8988T (cell line): ENCODE measurements around the gene SPP2.

ENCODE experiments used
- DNase-seq: peaks from one replicate; pipeline ENCODE4 v3.0.0; 2011

Gene SPP2

DNA sequence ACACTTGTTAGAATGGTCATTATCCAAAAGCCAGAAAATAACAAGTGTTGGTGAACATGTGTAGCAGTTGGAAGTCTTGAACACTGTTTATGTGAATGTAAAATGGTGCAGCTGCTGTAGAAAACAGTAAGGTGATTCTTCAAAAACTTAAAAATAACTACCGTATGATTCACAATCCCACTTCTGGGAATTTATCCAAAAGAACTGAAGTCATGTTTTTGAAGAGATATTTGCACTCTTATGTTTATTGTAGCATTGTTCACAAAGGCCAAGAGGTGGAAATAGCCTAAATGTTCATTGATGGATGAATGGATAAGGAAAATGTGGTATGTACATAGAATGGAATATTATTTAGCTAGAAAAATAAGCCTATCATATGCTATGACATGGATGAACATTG, 6.3 kb upstream of the SPP2 start:
- DNase-seq = no peak

DNA sequence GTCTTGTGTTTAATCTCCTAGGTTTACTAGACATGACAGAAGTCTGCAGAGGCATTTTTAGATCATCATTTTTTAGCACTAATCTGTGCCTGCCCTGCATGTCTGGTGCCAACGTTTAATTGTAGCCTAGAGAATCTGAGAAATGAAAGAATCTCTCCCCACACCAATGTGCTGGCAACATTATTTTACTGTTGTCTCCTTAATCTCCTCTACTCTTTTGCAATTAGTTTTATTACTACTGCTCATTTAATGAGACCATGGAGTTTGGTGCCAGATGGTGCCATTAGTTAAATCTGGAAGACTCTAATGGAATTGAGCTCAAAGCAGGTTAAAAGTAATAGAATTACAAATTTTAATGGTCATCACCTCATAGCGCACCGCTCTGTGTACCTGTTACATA, 4.0 kb upstream of the SPP2 start:
- no peak for DNase-seq

DNA sequence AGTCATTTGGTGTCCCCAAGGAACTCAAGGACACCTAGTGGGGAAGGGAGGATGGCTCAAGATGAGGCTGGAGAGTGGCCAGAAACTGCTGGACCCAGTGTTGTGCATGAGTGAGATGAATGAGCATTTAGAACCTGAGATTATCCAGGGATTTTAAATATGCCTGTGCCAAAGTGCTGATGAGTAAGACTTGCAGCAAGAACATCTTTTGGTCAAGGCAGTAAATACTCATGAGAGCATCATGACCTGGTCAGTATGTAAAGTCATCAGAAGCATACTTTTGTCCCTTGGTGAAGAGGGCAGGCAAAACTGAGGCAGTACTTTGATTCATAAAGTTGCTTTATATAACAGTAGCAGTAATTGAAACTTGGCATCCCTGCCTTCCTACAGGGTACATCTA, 3.1 kb upstream of the SPP2 start:
- DNase-seq = no peak

DNA sequence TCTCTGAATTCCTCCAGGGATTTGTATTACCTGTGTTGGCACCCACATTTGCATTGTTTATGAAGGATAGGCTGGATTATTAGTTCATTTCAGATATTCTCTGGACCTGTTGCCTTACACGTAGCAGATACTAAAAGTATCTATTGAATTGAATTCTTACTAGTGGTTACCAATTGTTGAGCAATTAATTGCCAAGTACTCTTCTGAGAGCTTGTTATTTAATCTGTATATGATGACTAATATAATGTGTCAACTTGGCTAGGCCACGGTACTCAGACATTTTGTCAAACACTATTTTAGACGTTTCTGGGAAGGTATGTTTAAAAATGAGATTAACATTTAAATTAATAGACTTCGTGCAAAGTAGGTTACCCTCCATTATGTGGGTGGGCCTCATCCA, 2.5 kb upstream of the SPP2 start:
- DNase-seq = no peak

DNA sequence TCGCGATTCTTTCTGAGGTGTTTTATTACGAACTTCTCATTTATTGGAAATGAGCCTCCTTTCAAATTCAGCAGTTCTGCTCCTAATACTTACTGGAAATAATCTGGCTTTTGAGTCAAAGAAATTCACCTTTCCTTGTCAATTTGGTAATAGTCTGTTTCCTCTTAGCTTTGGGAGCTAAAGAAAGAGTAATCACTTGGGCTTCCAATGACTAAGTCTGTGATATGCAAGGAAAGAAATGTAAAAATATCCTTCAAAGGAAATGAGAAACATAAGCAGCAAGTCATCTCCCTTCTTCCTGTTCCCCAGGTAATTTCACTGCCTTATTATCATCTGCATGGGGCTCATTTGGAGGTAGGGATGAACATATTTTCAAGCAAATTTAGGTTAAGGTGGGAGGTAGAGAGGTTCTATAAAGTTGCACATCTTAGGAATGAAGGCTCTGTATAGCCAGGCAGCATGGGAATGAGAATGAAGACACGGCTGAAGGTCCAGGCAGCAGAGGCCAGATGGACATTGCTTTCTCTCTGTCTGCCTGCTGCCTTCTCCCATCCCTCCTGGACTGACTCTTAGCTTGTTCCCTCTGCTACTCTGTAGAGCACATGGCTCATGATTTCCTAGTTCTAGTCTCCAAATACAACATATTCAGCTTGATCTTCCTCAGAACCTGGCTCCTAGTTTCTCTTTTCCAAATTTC, 1.0 kb downstream of the SPP2 start:
- no peak for DNase-seq

DNA sequence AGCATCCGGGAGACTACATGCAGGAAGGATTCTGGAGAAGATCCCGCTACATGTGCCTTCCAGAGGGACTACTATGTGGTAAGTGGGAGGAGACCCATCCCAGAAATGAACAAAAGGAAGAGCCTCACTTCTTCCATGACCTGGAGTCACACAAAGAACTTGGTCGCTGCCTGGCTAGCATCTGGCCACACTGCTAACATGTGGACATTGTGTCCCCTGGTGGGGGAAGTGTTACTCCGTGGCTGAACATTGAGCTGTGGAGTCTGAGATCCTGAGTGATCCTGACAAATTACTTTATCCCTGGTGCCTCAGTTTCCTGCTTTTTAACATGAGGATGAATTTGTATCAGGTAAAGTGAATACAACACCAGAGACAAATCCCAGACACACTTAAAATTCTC, 8.4 kb downstream of the SPP2 start:
- no peak for DNase-seq

DNA sequence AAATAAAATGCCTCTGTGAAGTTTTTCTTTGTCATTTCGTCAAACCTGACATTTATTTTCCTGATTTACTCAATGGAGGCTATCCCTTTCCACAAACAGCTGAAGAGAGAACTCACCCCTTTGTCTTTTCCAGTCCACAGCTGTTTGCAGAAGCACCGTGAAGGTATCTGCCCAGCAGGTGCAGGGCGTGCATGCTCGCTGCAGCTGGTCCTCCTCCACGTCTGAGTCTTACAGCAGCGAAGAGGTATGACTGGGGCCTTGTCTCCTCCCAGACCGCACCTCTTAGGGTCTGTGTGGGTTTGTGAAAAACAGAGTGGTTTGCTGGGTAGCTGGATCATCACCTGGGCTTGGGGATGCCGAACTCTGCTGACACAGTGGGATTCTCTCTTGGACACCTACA, 9.7 kb downstream of the SPP2 start:
- DNase-seq = no peak

DNA sequence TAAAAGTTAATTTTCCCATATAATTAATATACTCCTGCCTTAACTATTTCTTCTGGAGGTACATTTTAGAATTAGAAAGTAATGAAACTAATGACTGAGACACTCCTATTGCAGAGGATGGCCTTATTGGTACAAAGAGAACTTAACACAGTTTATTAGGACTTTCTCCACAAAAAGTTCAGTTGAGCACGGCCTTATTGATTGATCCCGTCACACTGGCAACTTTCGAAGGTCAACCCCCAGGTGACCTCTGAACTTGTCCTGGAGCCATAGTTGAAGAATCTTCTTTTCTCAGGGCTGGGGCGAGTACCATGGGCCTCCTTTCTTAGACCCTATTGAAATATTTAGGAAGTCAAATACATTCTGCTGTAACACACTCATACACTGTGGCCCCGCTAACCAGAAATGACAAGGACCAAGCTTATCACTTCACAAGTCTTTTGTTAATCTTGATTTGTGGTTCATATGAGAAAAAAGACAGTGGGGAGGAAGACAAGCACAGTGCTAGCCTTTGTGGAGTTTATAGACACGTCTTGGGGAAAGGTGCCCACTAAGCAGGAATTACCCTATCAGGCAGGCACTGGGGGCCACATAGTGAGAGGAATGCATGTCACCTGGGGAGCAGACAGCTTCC, 11.2 kb downstream of the SPP2 start:
- no peak for DNase-seq

DNA sequence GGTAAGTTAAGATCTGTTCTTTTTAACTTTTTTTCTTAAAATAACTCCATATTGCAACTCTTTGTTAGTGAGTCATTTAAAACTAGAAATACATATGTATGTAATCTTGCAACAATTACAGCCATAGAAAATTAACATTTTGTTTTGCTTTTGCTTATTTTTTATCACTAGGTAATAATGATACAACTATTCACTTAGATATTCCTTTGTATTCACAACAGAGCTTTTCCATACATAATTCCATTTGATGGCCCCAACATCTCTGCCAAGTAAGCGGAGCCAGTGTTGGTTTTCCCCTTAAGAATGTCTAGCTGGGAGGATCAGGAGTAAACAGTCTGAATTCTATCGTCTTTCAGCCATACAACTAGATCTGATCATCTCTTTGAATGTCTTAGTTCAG, 16.1 kb downstream of the SPP2 start:
- no peak for DNase-seq

DNA sequence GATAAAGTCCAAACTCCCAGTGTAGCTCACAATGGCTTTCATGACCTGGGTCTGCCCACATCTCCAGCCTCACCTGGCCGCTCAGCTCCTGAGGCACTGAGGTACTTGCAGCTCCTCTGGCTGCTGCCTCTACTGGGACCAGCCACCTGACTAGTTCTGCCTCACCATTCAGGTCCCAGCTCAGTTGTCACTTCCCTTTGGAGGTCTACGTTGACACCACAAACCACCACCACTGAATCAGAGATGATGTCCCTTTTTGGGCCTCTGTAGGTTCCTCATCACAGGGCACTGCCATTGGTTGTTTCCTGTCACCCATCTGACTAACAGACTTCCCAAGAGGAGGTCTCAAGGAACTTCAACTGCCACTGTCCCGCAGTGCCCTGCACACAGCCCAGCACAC, 21.2 kb downstream of the SPP2 start:
- DNase-seq = no peak

DNA sequence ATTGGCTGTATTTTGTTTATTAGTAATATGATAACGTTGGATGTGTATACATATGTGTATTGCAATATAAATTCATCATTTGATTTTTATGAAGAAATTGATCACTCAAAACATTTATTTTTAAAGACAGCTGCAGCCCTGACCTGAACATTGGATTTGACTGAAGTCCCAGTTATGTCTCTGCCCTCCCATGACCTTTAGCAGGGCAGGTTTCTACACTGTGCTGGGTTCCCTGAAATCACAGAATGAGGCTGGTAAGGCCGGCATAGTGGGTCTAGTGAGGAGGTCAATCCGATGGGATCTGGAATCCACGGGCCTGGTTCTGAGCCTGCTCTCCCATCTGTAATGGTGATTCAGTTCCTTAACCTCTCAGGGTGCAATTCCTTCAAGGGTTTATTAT, 22.0 kb downstream of the SPP2 start:
- no peak for DNase-seq

DNA sequence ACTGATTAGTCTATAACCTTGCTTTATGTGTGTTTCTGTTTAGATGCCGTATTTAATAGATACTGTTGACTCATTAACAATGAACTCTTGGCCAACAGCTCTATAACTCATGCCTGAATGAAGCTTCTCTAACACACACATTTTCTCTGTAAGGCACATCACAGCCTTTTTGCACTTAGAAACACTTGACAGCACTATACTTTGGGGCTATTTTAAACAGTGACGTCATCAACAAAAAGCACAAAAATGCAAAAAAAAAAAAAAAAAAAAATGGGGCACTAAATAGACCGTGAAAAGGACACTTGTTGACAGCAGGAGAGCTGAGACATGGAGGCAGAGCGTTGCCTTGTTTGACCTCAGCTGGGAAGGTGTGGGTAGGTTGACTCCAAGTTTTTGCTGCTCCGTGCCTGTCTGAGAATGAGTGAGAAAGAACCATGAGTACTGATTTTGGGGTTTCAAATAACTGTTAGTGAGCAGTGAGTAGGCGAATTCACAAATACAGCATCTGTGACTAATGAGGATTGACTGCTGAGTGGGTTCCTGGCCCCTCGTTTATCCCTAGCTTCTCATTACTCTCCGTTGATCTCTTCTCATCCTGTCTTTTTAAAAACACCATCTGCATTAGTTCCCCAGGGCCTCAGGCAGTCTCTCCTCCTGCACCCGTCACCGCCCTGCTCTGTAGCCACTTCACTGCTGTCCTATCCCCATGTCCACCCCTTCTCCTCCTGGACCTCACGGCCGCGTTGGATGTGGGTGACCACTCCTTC, 24.4 kb downstream of the SPP2 start:
- no peak for DNase-seq

DNA sequence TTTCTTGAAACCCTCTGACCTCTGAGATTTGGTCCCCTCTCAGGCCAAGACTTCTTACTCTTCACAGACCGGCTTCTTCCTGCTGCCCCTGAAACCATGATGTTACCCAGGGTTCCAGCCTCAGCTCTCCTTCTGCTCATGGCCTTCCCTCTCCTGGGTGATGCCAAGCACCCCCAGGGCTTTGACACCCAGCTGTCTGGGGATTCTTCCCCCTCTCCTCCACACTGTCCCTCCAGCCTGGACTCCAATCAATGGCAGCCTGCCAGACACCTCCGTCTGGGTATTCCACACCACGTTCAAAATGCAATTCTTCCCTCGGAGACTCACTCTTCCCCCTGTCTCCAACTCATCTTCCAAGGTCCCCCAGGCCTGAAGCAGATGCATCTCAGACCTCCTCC, 25.0 kb downstream of the SPP2 start:
- no peak for DNase-seq

DNA sequence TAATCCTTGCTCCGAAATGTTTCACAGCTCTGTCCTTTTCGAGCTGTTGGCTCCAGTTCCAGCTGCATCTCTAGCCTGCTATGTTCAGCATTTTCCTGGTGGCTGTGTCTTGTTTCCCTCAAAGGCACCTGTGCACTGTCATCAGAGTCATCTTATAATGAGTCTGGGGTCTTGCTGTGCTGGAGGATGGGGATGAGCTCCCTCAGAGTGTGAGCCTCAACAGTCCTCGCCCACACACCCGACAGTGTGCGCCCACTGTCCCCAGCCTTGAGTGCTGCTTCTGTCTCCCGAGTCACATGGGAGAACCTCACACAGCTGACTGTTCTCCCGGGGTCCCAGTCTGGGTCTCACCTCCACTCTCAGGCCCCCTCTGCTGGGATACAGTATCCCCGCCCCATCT, 25.4 kb downstream of the SPP2 start:
- DNase-seq = no peak

DNA sequence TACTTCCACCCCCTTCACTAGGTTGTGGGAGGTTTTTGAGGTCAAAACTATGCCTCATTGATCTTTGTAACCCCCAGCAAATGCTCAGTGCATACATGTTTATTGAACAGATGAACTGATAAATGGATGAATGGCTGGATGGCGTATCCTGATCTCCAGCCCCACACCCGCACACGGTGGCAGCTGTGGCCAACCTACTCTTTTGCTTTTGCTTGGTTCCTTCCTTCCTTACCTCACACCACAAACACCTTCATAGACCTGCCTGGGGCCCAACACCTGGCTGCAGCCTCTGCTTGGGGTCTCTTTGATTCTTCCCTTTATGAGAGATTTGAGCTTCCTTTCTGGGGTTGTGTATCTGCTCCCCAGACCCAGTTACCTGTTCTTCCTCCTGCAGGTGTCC, 25.9 kb downstream of the SPP2 start:
- no peak for DNase-seq

DNA sequence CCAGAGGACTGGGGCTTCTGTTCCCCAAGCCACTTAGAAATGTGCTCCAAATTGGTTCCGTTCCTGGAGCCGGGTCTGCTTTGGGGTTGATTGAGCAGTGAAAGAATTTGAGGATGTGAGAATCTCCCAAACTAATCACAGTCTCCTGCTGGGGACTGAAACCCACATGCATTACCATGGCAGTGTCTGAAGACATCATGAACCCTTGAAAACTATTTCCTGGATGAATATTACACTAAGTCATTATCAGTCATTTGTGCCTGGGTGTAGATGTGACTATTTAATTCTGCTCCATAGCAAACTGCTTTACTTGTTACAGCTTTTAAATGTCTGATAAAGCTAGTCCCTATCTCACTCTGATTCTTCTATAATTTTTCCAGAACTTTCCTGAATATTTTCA, 27.6 kb downstream of the SPP2 start:
- DNase-seq = no peak

DNA sequence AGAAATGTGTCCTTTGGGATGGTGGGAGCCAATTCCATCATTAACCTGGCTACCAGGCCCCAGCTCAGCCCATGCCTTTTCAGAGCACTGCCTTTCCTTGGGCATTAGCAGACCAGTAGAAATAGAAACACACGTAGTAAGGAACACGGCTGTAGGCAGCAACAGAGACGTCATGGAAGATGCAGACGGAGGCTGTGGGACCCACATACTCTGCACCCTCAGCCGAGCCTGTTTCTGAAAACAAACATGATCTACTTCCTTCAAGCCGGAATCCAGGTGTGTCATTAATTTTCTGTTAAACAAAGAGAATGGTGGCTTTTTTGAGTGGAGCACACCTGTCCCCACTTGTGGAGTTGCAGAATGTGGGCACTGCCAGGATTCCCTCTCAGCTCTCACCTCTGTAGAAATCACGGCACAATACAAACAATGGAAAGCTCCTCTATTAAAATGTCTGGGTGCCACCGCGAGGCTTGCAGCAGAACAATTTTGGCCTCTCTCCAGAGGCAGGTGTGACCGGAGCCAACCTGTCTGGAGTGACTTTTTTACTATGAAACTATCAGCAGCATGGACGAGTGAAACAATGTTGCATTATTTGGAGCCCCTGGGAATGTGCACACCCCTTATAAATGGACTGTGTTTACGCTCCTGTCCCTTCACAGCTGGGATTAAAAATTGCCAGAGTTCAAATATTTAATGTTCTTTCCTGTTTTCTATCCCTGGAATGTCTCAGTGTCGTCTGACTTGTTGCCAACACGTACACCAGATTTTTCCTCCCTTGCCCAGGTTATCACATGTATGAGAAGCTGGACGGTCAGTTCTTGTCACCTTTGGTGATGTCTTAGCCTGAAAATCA, 31.7 kb downstream of the SPP2 start:
- DNase-seq = no peak

DNA sequence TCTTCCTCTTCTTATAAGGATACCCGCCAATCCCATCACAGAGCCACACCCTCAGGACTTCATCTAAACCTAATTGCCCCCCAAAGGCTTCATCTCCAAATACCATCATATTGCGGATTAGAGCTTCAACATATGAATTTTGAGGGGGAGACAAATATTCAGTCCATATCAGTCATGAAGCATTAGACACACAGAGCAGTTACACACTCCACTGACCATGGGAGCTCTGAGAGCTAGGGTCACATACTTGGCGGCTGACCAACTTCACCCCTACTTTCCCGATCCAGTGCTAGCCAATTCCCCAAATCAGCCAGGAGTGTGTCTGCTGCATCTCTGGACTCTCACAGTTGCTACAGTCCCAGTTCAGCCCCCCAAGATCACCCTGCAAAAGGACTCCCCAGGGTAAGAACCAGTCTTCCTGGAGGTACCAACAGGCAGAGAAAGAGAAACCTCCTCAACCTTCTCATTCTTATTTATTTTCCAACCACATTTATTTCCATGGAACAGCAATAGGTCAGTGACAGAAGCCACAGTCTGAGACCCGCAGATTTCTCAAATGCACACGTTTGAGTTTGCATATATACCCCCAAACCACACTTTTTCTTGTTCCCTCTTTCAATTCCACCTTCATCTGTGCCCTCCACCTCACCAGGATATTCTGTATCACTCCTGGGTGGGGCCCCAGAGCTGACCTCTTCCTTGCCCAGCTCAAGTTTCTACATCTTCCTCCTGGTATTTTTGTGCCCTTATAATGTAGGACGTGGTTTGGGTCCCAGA, 33.3 kb downstream of the SPP2 start:
- DNase-seq = no peak

DNA sequence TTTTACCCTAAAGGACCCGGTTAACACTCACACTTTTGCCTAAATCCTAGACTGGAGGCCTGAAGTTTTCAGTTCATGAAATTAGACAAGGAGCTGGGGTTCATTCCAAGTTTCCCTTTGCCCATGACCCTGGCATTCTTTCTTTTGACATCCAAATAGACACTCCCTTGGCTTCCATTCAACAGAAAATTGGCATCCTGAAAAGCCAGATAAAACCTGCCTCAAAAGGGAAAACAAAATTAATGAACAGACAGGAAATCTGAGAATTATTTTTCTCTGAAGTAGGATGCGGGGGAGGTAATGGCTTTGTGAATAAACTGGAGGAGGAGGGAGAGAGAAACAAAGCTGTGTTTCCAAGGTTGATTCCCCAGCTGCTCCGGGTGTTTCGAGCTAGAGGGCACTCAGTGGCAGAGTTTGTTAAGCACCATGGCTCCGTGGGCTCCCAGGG, 41.0 kb downstream of the SPP2 start:
- DNase-seq = no peak

DNA sequence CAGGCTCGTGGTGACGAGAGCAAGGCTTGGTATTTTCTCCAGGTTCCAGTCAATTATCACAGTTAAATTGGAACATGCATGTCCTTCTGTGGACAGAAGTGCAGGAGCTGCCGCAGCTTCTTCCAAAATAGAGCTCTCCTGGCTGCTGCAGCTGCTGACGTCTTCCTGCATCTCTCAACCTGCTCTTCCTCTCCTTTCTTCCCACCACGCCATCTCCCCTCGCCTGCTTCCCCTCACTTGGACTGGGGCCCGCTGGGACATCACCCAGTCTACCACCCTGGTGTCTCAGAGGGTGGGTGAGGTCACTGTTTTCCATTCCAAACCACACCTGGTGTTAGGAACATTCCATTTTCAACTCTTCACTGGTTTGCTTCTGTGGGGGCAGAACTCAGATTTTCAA, 41.4 kb downstream of the SPP2 start:
- DNase-seq = no peak

DNA sequence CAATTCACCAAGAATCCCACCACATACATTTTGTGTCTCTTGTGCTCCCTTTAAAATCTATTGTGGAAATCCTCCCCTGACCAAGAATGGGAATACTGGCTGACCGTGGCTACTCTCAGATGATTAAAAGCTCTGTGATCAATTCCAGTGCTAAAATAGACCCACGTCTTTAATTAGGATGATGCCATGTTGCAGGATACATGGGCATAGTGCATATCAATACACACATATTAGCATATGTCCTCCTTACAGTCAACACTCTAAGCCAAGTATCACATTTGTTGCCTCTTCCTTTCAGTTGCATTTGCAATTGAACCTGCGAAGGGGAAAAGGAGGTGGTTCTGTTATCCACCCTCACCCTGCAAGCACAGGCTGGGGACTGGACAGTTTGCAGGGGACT, 41.8 kb downstream of the SPP2 start:
- DNase-seq = no peak

DNA sequence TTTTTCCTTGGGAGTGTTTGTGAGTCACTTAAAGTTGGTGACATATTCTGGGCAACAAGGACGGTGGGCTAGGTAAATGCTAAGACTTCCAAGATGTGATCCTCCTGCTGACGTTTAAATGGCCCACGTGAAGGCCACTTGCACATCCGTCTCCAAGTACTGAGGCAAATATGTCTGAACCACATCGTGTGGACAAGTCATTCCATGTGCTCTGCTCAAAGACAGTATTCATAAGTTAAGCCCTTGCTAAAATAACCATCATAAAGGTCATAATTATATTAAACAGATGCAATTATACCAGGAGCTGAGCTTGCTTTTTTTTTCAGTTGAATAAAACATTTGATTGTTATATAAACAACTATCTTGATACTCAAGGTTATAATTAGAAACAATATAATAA, 44.8 kb downstream of the SPP2 start:
- DNase-seq = no peak

DNA sequence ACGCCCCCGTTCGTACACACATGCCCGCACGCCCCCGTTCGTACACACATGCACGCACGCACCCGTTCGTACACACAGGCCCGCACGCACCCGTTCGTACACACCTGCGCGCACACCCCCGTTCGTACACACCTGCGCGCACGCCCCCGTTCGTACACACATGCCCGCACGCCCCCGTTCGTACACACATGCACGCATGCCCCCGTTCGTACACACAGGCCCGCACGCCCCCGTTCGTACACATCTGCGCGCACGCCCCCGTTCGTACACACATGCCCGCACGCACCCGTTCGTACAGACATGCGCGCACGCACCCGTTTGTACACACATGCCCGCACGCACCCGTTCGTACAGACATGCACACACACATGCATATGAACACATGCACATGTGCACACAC, 45.7 kb downstream of the SPP2 start:
- no peak for DNase-seq
